Breast epithelium (tissue), 4 donors: ENCODE measurements around the gene AAMDC. TPM values are rescaled to one million over a fixed set of nuclear protein-coding genes. Genes with fewer than 3 reads are reported as not detected.
"Not testable (repeated sequence)": the region's sequence is repeated elsewhere in the genome, so short reads cannot be mapped to it uniquely, and the experiment has no call there.

Experiments used
- DNase-seq, 2 donors: peaks; one replicate each; pipeline ENCODE4 v3.0.0-alpha.2; 2019; ENCODE audit warnings: low spot score in 2 of 2
- H3K27ac ChIP-seq, 2 donors: fragments of 200-600 bp; sonication (generic) in 1 of 2; one replicate each; pipeline ENCODE4 v1.5.1; 2016 to 2019; ENCODE audit warnings: mild to moderate bottlenecking in 1 of 2
- H3K27me3 ChIP-seq, 2 donors: fragments of 200-600 bp; sonication (generic) in 1 of 2; one replicate each; pipeline versions ENCODE4 v1.5.1 to v1.6.0; 2017 to 2019; ENCODE audit warnings: control low read depth in 1 of 2, mild to moderate bottlenecking in 1 of 2
- H3K36me3 ChIP-seq: fragments of 200-600 bp; one replicate; pipeline ENCODE4 v1.5.1; 2019
- H3K4me1 ChIP-seq, 2 donors: fragments of 200-600 bp; sonication (generic); one replicate each; pipeline ENCODE4 v1.5.1; 2016 to 2019; ENCODE audit warnings: control low read depth in 1 of 2
- H3K4me3 ChIP-seq, 3 donors: fragments of 200-600 bp; sonication (generic); 1 replicate in 2 of 3; 2 replicates in 1 of 3; pipeline ENCODE4 v1.5.1; 2016 to 2019; ENCODE audit warnings: mild to moderate bottlenecking in 3 of 3, moderate library complexity in 2 of 3
- H3K9me3 ChIP-seq, 2 donors: fragments of 200-600 bp; sonication (generic) in 1 of 2; one replicate each; pipeline ENCODE4 v1.5.1; 2016 to 2019; ENCODE audit warnings: control low read depth in 1 of 2
- CTCF ChIP-seq, 3 donors: fragments of 450-650 bp; IDR thresholded peaks; one replicate each; pipeline ENCODE4 v1.5.1; 2016 to 2017; ENCODE audit warnings: antibody characterized with exemption in 3 of 3, mild to moderate bottlenecking in 3 of 3, moderate library complexity in 3 of 3
- POLR2A ChIP-seq: fragments of 450-650 bp; IDR thresholded peaks from one replicate; pipeline ENCODE4 v1.6.1; 2016; ENCODE audit warnings: antibody characterized with exemption, mild to moderate bottlenecking, moderate library complexity
- POLR2AphosphoS5 ChIP-seq, 3 donors: sonication (generic); formaldehyde crosslinking; IDR thresholded peaks; one replicate each; pipeline ENCODE4 v1.6.1; 2017; ENCODE audit warnings: antibody characterized with exemption in 3 of 3
- intact Hi-C: fragments of 100-400 bp; cut with DNase I; formaldehyde crosslinking; loops from one replicate; pipeline ENCODE4 v1.15.1; 2023; ENCODE audit warnings: low total_unique reads
- total RNA-seq, 3 donors: library from RNA; depleted of rRNA; stranded (reverse); fragments of >200 nt; gene quantifications; one replicate each; pipeline ENCODE4 v1.1.0, GENCODE V29; 2016

Gene AAMDC
- total RNA-seq, 3 donors from 2014 or later = 26.2 to 64.8 (median 30.5) TPM

DNA sequence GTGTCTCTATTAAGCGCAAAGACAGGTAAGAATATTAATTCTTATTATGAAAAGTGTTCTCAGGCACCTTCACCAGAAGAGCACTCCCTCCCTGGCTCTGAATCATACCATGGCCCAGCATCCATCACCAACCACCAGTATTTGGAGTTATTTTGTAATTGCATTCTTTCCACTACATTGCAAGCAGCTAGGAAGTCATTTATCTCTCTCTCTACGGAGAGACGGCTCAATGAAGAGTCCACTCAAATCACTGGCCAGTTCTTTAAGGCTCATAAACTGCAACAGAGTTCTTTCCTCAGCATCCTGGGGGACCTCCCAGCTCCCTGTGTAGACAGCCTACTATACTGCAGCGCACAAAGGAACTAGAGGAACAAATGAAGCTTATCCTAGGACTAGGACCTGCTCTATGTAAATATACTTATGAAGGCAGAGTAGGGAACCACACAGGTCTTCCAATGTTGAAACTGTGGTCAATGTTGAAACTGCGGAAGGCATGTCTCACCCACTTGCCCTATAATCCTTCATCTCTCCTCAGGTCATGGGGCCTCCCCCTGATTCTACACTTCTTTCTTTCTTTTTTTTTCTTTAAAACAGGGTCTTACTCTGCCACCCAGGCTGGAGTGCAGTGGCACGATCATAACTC is 63.4 kb downstream of the AAMDC start:
- TF ChIP-seq POLR2AphosphoS5 (IDR thresholded peaks at IDR 0.05) (no peak), POLR2A (no peak), CTCF (IDR thresholded peaks at IDR 0.05) (no peak)
- DNase-seq = no peak
- intact Hi-C loops = no loop called here
- no peak overlapping the region for H3K4me3 ChIP-seq
- H3K36me3 ChIP-seq = peaks cover 3% of the 10 kb centered on the region
- no peak overlapping the region for H3K27ac ChIP-seq
- no peaks in the 10 kb centered on the region for H3K27me3 ChIP-seq
- H3K9me3 ChIP-seq = no peaks in the 10 kb centered on the region
- no peaks in the 10 kb centered on the region for H3K4me1 ChIP-seq

- Histone ChIP-seq H3K27ac (no peak overlapping the region), H3K27me3 (no peaks in the 10 kb centered on the region), H3K4me3 (no peak overlapping the region), H3K36me3 (peaks cover 3% of the 10 kb centered on the region), H3K4me1 (no peaks in the 10 kb centered on the region), H3K9me3 (no peaks in the 10 kb centered on the region)
- DNase-seq = no peak
- intact Hi-C loops = no loop called here
- no peak for TF ChIP-seq POLR2AphosphoS5 (IDR thresholded peaks at IDR 0.05)
- no peak for TF ChIP-seq POLR2A
- TF ChIP-seq CTCF (IDR thresholded peaks at IDR 0.05) = no peak
These were observed 63.9 kb downstream of the AAMDC start for GRCh38 chr11:77884829-77885190.

DNA sequence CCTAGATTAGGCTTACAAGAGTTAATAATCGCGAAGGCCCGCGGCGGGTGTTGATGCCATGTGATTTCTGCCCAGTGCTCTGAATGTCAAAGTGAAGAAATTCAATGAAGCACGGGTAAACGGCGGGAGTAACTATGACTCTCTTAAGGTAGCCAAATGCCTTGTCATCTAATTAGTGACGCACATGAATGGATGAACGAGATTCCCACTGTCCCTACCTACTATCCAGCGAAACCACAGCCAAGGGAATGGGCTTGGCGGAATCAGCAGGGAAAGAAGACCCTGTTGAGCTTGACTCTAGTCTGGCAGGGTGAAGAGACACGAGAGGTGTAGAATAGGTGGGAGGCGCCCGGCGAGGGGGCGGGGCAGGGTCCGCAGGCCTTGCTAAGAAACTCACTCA is 65.5 kb downstream of the AAMDC start:
- no peaks in the 10 kb centered on the region for H3K4me1 ChIP-seq
- DNase-seq = no peak
- H3K4me3 ChIP-seq = no peak overlapping the region
- H3K27ac ChIP-seq = no peak overlapping the region
- intact Hi-C loops = no loop called here
- no peaks in the 10 kb centered on the region for H3K27me3 ChIP-seq
- no peaks in the 10 kb centered on the region for H3K9me3 ChIP-seq
- H3K36me3 ChIP-seq = no peaks in the 10 kb centered on the region
- no peak for TF ChIP-seq CTCF (IDR thresholded peaks at IDR 0.05)
- no peak for TF ChIP-seq POLR2A
- no peak for TF ChIP-seq POLR2AphosphoS5 (IDR thresholded peaks at IDR 0.05)

DNA sequence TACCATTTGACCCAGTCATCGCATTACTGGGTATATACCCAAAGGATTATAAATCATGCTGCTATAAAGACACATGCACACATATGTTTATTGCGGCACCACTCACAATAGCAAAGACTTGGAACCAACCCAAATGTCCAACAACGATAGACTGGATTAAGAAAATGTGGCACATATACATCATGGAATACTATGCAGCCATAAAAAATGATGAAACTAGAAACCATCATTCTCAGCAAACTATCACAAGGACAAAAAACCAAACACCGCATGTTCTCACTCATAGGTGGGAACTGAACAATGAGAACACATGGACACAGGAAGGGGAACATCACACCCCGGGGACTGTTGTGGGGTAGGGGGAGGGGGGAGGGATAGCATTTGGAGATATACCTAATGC is 68.1 kb downstream of the AAMDC start:
- H3K27me3 ChIP-seq, H3K36me3 ChIP-seq, H3K9me3 ChIP-seq, intact Hi-C loops, DNase-seq, H3K4me3 ChIP-seq, H3K27ac ChIP-seq, H3K4me1 ChIP-seq: not testable (repeated sequence)

DNA sequence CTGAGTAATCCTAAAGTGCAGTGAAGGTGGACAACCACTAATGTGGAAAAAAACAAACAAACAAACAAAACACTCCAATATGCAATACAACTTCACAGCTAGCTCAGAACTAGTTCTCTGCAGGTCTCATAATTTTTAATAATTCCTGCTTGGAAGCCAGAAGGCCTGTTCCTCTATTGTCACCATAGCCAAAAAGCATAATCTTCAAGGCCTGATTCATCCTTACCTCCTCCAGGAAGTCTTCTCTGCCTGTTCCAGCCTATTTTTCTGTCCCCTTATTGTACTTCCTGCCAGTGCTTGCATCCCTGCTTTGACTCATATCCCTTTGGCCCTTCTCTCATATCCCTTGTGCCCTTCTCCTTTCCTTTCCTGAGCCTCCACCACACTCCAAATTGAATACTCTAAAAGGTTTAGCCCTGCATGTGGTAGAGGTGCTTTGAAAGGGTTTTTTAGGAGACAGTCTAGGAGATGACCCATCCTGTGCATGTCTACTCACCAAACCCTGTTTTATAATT is 69.2 kb downstream of the AAMDC start:
- H3K27me3 ChIP-seq, DNase-seq, intact Hi-C loops: not testable (repeated sequence)

DNA sequence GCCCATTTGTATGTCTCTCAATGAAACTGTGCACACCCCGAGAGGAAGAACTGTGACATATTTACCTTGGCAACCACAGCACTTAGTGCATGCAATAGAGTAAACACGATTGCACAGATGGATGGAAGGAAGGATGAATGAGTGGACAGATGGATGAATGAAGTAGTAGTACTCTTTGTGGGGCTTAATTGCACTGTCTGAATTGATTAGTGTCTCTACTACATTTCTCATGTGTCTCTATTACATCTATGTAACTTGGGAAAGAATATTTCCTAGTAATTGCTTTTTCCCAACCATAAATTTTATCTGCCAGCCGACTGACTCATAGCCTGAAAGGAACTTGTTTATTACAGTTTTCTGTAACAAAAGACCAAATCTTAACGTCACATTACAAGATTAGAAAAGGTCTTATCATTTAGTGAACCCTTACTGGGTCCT is 69.7 kb downstream of the AAMDC start:
- H3K9me3 ChIP-seq, H3K27me3 ChIP-seq, H3K4me1 ChIP-seq, intact Hi-C loops, H3K27ac ChIP-seq, H3K36me3 ChIP-seq, DNase-seq, H3K4me3 ChIP-seq: not testable (repeated sequence)

More for the DNA sequence above, 69.2 kb downstream of the AAMDC start:
- H3K4me3 ChIP-seq, H3K4me1 ChIP-seq, H3K36me3 ChIP-seq, H3K9me3 ChIP-seq, H3K27ac ChIP-seq: not testable (repeated sequence)

GRCh38 chr11:77891256-77891655 is 70.3 kb downstream of the AAMDC start:
- DNase-seq, H3K9me3 ChIP-seq, H3K27ac ChIP-seq, H3K4me3 ChIP-seq, H3K36me3 ChIP-seq, H3K4me1 ChIP-seq, H3K27me3 ChIP-seq, intact Hi-C loops: not testable (repeated sequence)

DNA sequence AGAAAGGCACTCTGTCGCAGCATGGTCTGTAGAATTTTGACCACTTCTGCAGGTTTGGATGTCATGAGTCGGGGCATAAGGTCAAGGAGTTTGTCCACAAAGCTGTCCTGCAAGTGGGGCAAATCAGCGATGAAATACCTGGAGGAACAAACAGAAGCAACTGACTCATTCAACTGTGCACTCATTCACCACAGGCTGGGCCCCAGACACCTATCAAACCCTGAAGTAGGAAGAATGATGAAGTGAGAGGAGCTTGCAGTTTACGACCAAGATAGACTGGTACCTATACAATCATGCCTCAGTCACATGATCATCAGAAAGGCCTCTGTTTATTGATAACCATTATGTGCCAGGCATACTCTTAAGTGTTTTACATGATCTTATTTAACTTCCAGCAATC is 70.8 kb downstream of the AAMDC start:
- intact Hi-C loops, H3K27me3 ChIP-seq, H3K27ac ChIP-seq, H3K36me3 ChIP-seq, H3K9me3 ChIP-seq, H3K4me3 ChIP-seq, H3K4me1 ChIP-seq, DNase-seq: not testable (repeated sequence)

- intact Hi-C loops, H3K36me3 ChIP-seq: not testable (repeated sequence)
These were observed 74.0 kb downstream of the AAMDC start for GRCh38 chr11:77894949-77895348.

More at GRCh38 chr11:77894949-77895348, 74.0 kb downstream of the AAMDC start:
- not testable (repeated sequence) for H3K27ac ChIP-seq, H3K4me1 ChIP-seq, H3K9me3 ChIP-seq, H3K4me3 ChIP-seq, DNase-seq, H3K27me3 ChIP-seq
